Effector memory CD8-positive, alpha-beta T cell (primary cell): ENCODE results near the gene BCOR.

Experiments
- ATAC-seq: fragments of 150-1000 bp; cut with Tn5 transposase; replicated peaks from 2 replicates; pipeline ENCODE4 v1.10.0; 2021; ENCODE audit warnings: mild to moderate bottlenecking, moderate library complexity
- DNase-seq, 3 experiments: peaks; one replicate each; pipeline ENCODE4 v3.0.0; 2021
- H3K27ac Mint-ChIP-seq, 2 donors: one replicate each; pipeline ENCODE4 v1.8.0; 2022; ENCODE audit warnings: mild to moderate bottlenecking in 2 of 2, mixed read lengths in 2 of 2, moderate library complexity in 2 of 2
- H3K27me3 Mint-ChIP-seq, 2 donors: one replicate each; pipeline ENCODE4 v1.8.0; 2022; ENCODE audit warnings: mixed read lengths in 2 of 2
- H3K36me3 Mint-ChIP-seq: one replicate; pipeline ENCODE4 v1.8.0; 2022; ENCODE audit warnings: mild to moderate bottlenecking, moderate library complexity, mixed read lengths; ENCODE audit not compliant: insufficient read depth
- H3K4me1 Mint-ChIP-seq, 2 donors: one replicate each; pipeline ENCODE4 v1.8.0; 2022; ENCODE audit warnings: low read depth in 2 of 2, mixed read lengths in 2 of 2
- H3K4me3 Mint-ChIP-seq, 2 donors: one replicate each; pipeline ENCODE4 v1.8.0; 2022; ENCODE audit warnings: mild to moderate bottlenecking in 2 of 2, mixed read lengths in 2 of 2, moderate library complexity in 2 of 2
- H3K9me3 Mint-ChIP-seq, 2 donors: one replicate each; pipeline ENCODE4 v1.8.0; 2022; ENCODE audit warnings: mixed read lengths in 2 of 2

BCOR gene

DNA sequence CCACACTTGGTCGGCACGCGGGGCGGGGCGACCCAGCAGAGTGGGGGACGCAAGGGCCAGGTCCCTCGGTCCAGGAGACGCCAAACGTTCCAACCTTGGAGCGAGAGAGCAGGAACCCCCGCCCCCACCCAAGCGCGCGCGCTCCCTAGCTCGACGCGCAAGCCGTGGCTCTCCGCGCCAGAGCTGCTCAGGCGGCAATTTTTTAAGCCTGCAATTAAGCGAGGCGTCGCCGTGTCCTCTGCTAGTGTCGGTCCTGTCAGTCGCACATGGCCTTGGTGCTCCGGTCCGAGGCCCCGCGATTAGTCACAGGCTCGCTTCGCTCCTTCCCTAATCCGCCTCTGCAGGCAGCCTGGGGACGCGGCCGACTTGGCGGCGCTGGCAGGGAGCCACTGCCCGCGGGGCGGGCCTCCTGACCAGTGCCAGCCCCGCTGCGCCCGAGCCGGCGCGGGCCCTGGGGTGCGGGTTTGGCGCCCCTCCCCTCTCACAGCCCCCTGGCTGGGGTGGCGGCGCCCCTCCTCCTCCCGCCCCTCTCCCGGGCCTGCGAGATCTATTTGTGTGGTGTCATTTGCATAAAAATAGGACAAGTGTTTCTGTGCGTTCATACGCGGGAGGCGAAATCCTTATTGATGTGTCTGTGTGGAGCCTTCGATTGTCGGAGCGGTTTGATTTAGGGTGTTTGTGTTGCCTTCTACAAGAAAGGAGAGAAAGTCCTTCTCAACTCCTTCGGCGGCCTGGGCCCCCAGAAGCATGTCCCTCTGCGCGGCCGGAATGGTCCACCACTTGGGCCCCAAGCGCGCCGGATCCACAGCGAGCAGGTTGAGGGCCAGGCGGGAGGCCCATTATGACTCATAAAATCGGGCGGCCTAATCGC, 9.8 kb upstream of the BCOR start:
- Mint-ChIP-seq H3K9me3 (no peaks in the 10 kb centered on the region), H3K36me3 (no peaks in the 10 kb centered on the region), H3K27ac (no peak overlapping the region), H3K4me1 (peaks cover 4 to 5% of the 10 kb centered on the region in 2 donors), H3K27me3 (no peaks in the 10 kb centered on the region), H3K4me3 (peak overlapping the region; percentile 78 to 79)
- no peak for DNase-seq
- no peak for ATAC-seq

DNA sequence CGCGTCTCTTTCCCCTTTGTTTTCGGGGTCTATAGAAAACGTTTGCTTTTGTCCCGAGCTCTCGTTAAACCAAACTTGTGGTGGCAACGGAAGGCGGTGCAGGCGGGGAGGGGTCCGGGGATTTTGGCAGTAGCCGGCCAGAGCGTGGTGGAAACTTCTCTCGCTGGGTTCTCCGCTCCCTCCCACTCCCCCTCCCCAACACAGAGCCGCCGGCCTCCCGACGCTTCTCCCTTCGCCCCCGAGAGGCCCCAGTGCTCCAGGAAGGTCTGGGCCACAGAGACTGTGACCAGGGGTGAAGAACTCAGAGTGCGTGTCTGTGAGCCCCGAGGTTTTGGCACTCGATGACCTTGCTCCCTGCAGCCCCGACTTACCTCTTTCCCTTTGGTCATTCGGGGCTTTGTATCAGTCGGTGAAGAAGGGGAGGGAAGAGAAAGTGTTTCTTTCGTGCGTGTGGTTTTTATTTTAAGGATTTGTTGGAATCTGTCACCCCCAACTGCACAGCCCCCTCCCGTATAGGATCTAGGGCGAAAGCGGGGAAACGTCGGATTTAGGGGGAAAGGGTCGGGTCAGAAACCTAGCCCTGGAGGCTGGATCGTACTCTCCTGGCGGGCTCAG, 9.0 kb upstream of the BCOR start:
- DNase-seq: no peak
- Mint-ChIP-seq H3K4me3 (peak overlapping the region; percentile 78 to 79), H3K4me1 (peaks cover 4 to 5% of the 10 kb centered on the region in 2 donors), H3K27ac (peak overlapping the region; percentile 16 to 72), H3K9me3 (no peaks in the 10 kb centered on the region), H3K36me3 (no peaks in the 10 kb centered on the region), H3K27me3 (no peaks in the 10 kb centered on the region)
- ATAC-seq: no peak

DNA sequence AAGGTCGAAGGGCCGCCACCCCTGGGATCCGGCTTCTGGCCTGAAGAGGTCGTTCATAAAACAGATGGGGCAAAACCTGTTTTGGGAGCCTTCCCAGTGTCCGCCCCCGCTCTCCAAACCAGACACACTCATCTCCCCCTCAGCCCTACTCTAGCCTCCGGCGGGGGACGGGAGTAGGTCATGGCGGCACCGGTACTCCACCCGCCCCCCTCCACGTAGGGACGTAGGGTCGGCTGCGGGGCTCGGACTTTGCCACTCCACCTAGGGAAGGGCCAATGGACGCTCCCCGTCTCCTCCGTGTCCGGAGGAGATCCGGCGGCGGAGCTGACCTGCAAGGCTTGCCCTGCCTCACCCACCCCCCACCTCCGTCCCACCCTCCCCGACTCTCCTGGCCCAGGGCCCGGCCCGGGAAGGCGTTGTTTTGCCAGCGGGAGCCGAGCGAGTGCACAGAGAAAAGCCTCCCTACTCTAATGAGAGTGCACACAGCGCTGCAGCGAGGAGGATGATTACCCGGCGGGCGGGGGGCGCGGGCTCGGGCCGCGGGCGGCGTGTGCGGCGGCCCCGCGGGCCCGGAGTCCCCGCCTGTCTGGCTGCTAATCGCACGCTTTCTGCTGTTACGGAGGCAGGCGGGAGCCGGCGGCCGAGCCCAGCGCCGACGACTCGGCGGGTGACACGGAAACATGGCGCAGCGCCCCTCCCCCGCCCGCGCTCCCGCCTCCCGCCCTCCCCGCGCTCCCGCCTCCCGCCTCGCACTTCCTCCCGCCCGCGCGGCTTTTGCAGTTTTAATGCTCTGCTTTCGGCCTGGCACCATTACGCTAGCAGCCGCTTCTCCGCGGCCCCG, 8.3 kb upstream of the BCOR start:
- Mint-ChIP-seq H3K36me3 (no peaks in the 10 kb centered on the region), H3K27ac (peak overlapping the region; percentile 28 to 72), H3K27me3 (no peaks in the 10 kb centered on the region), H3K9me3 (no peaks in the 10 kb centered on the region), H3K4me1 (peaks cover 4 to 5% of the 10 kb centered on the region in 2 donors), H3K4me3 (peak overlapping the region; percentile 78 to 79)
- DNase-seq (peak; percentile 50 to 55 (median 50)), ATAC-seq (peak; percentile 55)

DNA sequence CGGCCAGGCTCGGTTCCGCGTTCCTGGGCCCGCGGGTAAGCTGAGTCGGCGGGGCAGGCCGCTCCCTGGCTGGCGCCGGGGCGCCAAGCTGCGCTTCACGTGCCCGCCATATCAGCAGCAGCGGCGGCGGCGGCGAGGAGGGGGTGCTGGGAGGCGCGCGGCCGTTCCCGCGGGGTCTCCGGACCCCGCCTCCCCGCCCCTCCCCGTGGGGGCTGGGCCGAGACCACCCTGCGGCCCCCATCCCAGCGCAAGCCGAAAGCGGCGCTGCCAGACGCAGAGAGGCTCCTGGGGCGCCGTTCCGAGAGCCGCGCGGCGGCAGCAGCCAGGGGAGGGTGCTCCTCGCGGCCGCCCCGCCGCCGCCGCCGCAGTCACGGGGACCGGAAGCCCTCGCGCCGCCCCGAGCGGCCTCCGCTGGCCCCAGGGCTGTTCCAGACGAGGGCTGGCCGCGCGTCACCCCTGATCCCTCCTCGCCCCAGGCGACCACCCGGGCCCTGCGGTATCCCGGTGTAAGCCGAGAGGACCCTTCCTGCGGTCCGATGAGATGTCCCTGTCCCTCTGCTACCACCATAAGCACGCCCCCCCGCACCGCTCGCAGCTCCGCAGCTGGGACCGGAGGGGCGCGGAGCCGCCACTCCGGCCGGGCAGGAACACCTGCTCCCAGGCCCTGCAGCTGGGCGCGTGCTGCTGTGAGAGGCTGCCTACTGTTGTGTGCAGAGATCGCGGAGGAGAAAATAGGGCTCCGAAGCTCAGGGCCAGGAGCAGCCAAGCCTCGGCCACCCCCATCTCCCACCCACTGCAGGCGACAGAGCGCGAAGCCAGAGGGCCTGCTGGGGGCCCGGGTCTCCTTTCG, 7.5 kb upstream of the BCOR start:
- ATAC-seq (peak; percentile 49), DNase-seq (no peak)
- H3K36me3 Mint-ChIP-seq: no peaks in the 10 kb centered on the region
- H3K9me3 Mint-ChIP-seq: no peaks in the 10 kb centered on the region
- peak overlapping the region; percentile 20 to 28 for H3K27ac Mint-ChIP-seq
- H3K27me3 Mint-ChIP-seq: no peaks in the 10 kb centered on the region
- peaks cover 4 to 5% of the 10 kb centered on the region in 2 donors for H3K4me1 Mint-ChIP-seq
- H3K4me3 Mint-ChIP-seq: peak overlapping the region; percentile 78 to 79

DNA sequence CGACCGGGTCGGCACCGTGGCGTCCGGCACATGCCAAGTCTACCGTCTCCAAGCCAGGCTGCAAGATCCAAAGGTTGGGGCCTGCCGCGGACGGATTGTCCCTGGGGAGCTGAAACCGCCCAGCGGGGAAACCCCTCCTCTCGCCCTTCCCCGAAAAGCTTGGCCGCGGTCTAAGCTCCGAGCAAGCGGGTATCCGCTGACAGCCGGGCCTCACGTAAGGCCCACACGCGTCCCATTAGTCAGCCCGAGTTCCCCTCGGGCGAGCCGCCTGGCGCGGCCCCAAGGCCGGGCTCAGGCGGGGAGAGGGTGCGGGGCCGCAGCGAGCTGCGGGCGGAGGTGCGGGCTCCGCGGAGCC, 6.8 kb upstream of the BCOR start:
- peak overlapping the region; percentile 35 to 37 for H3K4me3 Mint-ChIP-seq
- no peaks in the 10 kb centered on the region for H3K9me3 Mint-ChIP-seq
- peak; percentile 18 for ATAC-seq

DNA sequence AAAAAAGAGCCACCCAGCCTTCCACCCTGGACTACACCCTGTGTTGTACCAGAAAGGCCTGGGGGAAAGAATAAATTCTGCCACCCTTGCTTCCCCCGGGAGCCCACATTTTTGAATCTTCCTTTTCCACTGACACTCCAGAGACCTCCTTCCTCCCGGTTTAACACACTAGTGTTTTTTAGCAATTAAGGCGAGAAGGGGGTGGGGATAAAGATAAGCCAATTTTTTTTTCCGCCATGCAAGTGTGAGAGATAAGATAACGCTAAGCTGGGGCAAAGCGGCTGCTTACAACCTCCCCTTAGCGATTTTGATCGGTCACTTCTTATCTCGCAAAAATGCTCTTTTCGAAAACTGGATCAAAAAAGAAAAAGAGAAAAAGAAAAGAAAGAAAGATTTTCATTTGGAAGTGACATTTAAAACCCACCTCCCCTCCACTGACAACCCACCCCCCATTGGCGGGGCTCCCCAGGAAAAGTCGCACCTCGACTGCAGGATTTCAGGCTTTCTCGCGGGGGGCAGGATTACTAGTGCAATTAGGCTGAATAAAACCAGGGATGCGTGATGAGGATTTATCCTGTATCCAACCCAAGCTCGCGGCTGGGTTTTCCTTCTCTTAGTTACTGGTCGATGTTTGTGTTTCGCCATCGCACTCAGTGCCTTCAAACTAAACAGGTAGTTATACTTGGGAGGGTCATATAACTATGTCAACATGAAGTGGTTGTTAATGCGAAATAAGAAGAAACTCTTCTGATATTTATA, 6.0 kb upstream of the BCOR start:
- Mint-ChIP-seq H3K9me3 (no peaks in the 10 kb centered on the region), H3K27ac (no peak overlapping the region), H3K36me3 (peaks cover 3% of the 10 kb centered on the region), H3K4me1 (peaks cover 6 to 10% of the 10 kb centered on the region in 2 donors), H3K4me3 (peak overlapping the region; percentile 35 to 37), H3K27me3 (no peaks in the 10 kb centered on the region)
- ATAC-seq (no peak), DNase-seq (no peak)

More for the DNA sequence above, 6.8 kb upstream of the BCOR start:
- no peak for DNase-seq
- H3K27me3 Mint-ChIP-seq: no peaks in the 10 kb centered on the region
- peaks cover 4 to 8% of the 10 kb centered on the region in 2 donors for H3K4me1 Mint-ChIP-seq
- H3K27ac Mint-ChIP-seq: no peak overlapping the region
- no peaks in the 10 kb centered on the region for H3K36me3 Mint-ChIP-seq

DNA sequence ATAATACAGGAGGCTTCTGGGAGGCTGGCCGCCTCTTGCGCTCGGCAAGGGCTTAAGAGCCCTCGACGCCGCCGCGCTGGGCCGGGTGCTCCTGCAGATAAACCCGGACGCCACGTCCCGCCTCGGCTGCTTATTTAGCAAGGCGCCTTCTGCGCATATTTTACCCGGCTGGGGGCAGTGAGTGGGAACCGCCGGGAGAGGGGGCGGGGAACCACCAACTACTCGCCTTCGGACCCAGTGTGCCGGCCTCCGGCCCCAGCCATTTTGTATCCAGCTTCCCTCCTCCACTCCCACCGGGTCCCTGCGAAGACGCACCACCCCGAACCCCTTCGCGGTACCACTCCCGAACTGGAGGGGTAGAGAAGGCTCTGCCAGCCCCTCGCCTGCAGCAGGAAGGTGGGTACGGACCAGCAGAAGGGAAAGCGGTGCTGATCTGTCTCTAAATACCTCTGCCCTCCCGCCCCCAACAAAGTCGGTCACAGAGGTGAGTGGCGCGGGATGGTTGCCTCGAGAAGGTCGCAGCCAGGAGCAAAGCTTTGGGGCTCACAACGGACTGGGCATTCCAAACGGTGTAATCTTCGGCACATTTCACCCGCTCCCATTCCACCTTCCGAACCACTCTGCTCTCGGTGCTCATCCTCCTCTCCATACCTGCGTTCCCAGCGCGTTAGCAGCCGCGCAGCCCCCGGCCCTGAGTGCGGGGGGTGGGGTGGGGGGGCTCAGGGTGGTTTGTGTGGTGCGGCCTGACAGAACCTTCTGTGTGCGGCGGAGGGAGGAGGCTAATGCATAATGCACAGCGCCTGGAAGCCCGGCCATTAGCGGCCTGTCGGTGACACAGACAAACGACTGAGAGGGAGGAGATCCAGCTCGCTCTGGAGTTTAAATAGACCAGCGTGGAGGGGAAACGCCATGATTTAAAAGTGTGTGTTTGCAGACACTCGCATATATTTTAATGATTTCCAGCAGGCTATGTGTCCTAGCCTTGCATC, 4.9 kb upstream of the BCOR start:
- no peak overlapping the region for H3K4me3 Mint-ChIP-seq

DNA sequence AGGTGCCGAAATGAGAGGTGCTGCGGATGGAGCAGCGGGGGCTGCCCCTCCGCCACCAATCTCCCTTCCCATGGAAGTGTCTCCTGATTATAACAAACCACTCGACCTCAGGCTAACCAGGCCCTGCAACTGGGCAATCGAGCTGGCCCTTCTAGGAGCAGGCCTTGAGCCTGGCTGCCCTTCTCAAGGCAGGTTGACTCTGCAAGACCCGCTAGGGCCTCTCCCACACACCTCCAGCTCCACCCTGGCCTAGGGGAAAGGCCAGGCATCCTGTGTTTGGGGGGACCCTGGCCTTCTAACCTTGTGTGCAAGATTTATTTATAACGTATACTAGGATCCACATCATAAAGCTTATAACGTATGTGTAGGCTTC, 3.7 kb upstream of the BCOR start:
- Mint-ChIP-seq H3K27me3 (no peaks in the 10 kb centered on the region), H3K27ac (no peak overlapping the region), H3K4me1 (peaks cover 3 to 5% of the 10 kb centered on the region in 2 donors), H3K36me3 (peaks cover 20% of the 10 kb centered on the region), H3K9me3 (no peaks in the 10 kb centered on the region), H3K4me3 (no peak overlapping the region)
- ATAC-seq (no peak), DNase-seq (no peak)

More for the DNA sequence above, 4.9 kb upstream of the BCOR start:
- Mint-ChIP-seq H3K27me3 (no peaks in the 10 kb centered on the region), H3K4me1 (peaks cover 6 to 8% of the 10 kb centered on the region in 2 donors), H3K36me3 (peaks cover 13% of the 10 kb centered on the region), H3K9me3 (no peaks in the 10 kb centered on the region), H3K27ac (no peak overlapping the region)
- DNase-seq: no peak
- ATAC-seq: no peak

DNA sequence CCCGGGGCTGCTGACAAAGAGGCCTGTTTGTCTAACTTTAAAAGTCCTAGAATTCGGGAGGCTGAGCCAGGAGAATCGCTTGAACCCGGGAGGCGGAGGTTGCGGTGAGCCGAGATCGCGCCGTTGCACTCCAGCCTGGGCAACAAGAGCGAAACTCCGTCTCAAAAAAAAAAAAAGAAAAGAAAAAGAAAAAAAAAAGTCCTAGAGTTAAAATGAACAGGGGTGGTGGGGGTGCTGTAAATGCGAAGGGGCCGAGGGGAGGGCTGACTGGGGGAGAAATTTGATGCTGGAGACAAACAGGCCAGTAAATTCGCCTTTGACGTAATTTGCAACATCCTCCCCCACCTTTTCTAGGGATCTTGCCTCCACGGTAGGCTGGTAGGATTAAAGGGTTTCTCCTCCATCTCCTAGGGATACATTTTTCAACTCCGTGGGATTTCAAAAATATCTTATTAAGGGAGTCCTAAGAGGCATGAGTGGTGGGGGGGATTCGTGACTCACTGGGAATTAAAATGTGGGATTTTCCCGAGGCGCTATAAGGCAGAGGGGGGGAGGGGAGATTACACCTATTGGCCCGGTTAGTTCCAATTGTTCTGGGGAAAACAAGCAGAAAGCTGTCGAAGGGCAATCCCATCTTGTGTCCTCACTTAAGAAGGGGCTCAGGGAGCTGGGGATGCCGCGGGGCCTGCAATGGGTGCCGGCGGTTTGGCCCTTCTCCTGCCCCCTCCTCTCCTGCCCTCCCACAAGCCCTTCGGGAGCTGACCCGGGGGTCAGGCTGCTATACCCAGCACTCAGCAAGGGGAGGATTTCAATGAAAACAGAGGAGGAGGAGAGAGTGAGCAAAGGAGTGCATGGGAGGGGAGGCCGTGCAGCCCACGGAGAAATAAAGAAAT, 3.0 kb upstream of the BCOR start:
- DNase-seq: no peak
- Mint-ChIP-seq H3K4me1 (peaks cover 3 to 5% of the 10 kb centered on the region in 2 donors), H3K4me3 (no peak overlapping the region), H3K36me3 (peaks cover 23% of the 10 kb centered on the region), H3K27ac (no peak overlapping the region), H3K9me3 (no peaks in the 10 kb centered on the region), H3K27me3 (no peaks in the 10 kb centered on the region)
- no peak for ATAC-seq

DNA sequence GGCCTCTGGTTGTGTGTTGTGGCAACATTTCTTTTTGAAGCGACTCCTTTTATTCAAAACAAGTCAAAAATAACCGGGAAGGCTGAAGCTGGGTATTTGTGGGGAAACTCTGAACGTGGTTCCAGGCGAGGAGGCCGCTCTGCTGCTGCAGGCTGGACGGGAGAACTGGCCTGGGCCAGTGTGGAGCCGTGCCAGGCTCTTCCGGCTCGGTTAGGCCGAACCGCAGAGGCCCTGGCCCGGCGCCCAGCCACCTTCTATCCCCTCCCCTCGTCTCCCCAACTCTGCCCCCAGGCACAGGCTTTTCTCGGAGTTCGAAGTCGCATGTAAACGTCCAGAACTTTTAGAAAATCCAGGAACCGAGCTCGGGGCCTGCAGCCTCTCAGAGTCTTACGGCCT, 2.4 kb upstream of the BCOR start:
- Mint-ChIP-seq H3K9me3 (no peaks in the 10 kb centered on the region), H3K4me1 (peaks cover 8% of the 10 kb centered on the region in 2 donors), H3K27ac (no peak overlapping the region), H3K36me3 (peaks cover 29% of the 10 kb centered on the region), H3K27me3 (no peaks in the 10 kb centered on the region), H3K4me3 (no peak overlapping the region)
- ATAC-seq: no peak
- no peak for DNase-seq
